GM19025 (cell line): ENCODE results near the gene DUOXA1.

Source experiments
- ATAC-seq: cut with Tn5 transposase; IDR thresholded peaks from one replicate; pipeline ENCODE4 v1.9.1; 2021; ENCODE audit warnings: mild to moderate bottlenecking, low read depth, moderate library complexity; ENCODE audit not compliant: unreplicated experiment

Gene DUOXA1

GRCh38 chr15:45129651-45130129 lies at the start of gene DUOXA1, which contains the start of gene DUOX1:
TSS of gene DUOXA1 (minus strand) at chr15:45129879. CDS start at chr15:45123014, 6,865 bp downstream.
TSS of gene DUOX1 (plus strand) at chr15:45129994. CDS start at chr15:45131967, 1,973 bp downstream.
- ATAC-seq: no peak

- ATAC-seq: no peak
Measured at GRCh38 chr15:45177285-45177684, 47.6 kb upstream of the DUOXA1 start.

GRCh38 chr15:45174577-45174976 lies 44.9 kb upstream of the DUOXA1 start:
- ATAC-seq: no peak

- ATAC-seq: no peak
Measured at GRCh38 chr15:45174069-45174468, 44.4 kb upstream of the DUOXA1 start.

- ATAC-seq: no peak
Measured at GRCh38 chr15:45171912-45172311, 42.2 kb upstream of the DUOXA1 start.

GRCh38 chr15:45169608-45170480 lies 40.2 kb upstream of the DUOXA1 start:
- no peak for ATAC-seq

GRCh38 chr15:45168751-45169551 lies 39.3 kb upstream of the DUOXA1 start:
- ATAC-seq: no peak

GRCh38 chr15:45168286-45168685 lies 38.6 kb upstream of the DUOXA1 start:
- ATAC-seq: no peak

GRCh38 chr15:45167631-45168205 lies 38.0 kb upstream of the DUOXA1 start:
- no peak for ATAC-seq

GRCh38 chr15:45166834-45167630 lies 37.4 kb upstream of the DUOXA1 start:
- ATAC-seq: peak; percentile 90

GRCh38 chr15:45165536-45165935 lies 35.9 kb upstream of the DUOXA1 start:
- ATAC-seq: no peak

- ATAC-seq: no peak
Measured at GRCh38 chr15:45164914-45165313, 35.2 kb upstream of the DUOXA1 start.

- ATAC-seq: no peak
Measured at GRCh38 chr15:45163508-45163856, 33.8 kb upstream of the DUOXA1 start.

- ATAC-seq: no peak
Measured at GRCh38 chr15:45162771-45163507, 33.3 kb upstream of the DUOXA1 start.

GRCh38 chr15:45161666-45162065 lies 32.0 kb upstream of the DUOXA1 start:
- ATAC-seq: no peak

- no peak for ATAC-seq
Measured at GRCh38 chr15:45157974-45158373, 28.3 kb upstream of the DUOXA1 start.

GRCh38 chr15:45156744-45157455 lies 27.2 kb upstream of the DUOXA1 start:
- ATAC-seq: no peak

GRCh38 chr15:45155739-45156138 lies 26.1 kb upstream of the DUOXA1 start:
- ATAC-seq: no peak
